Myometrial cell (primary cell): ENCODE results near the gene RDM1. TPM values are rescaled to one million over a fixed set of nuclear protein-coding genes. Genes with fewer than 3 reads are reported as not detected.

Experiments
- total RNA-seq: library from RNA; depleted of rRNA; stranded (reverse); fragments of >200 nt; gene quantifications from 2 replicates; pipeline ENCODE4 v1.2.3, GENCODE V29; 2015

Gene RDM1
- total RNA-seq: 0.53 and 0.58 TPM in 2 replicates

GRCh38 chr17:35930211-35931065, at the start of gene RDM1:
Gene RDM1, minus strand, starts transcription at chr17:35930773. Its CDS starts 46 bp downstream, at chr17:35930727.

GRCh38 chr17:35943537-35943936, 13.0 kb upstream of the RDM1 start, which contains the start of gene LYZL6:
Gene LYZL6, minus strand, starts transcription at chr17:35943713. Its CDS starts 4,357 bp downstream, at chr17:35939356.

GRCh38 chr17:35879773-35880654, 50.6 kb downstream of the RDM1 start, which contains the start of gene CCL5:
Gene CCL5, minus strand, starts transcription at chr17:35880360.

GRCh38 chr17:35868737-35869136, 61.8 kb downstream of the RDM1 start, which contains the start of gene HEATR9:
Gene HEATR9, minus strand, starts transcription at chr17:35868891. Its CDS starts 149 bp downstream, at chr17:35868742.

Other genes starting within 250 kb of the RDM1 start
- 4.6 TPM in 2 replicates for gene RASL10B, start 199.1 kb downstream of the RDM1 start, total RNA-seq
- not detected in 2 replicates for gene GAS2L2, start 177.5 kb downstream of the RDM1 start, total RNA-seq
- not detected in 2 replicates for gene C17orf50, start 169.9 kb downstream of the RDM1 start, total RNA-seq
- gene MMP28, start 135.1 kb downstream of the RDM1 start, total RNA-seq: 6.6 and 9.2 TPM in 2 replicates
- 24.3 and 25.4 TPM in 2 replicates for gene TAF15, start 121.3 kb downstream of the RDM1 start, total RNA-seq
- gene HEATR9, start 61.9 kb downstream of the RDM1 start, total RNA-seq: not detected in 2 replicates
- not detected in 2 replicates for gene CCL5, start 50.4 kb downstream of the RDM1 start, total RNA-seq
- gene LYZL6, start 12.9 kb upstream of the RDM1 start, total RNA-seq: not detected in 2 replicates
- gene CCL16, start 50.7 kb upstream of the RDM1 start, total RNA-seq: not detected in 2 replicates
- gene CCL14, start 56.0 kb upstream of the RDM1 start, total RNA-seq: not detected in 2 replicates
- gene CCL15, start 70.8 kb upstream of the RDM1 start, total RNA-seq: not detected in 2 replicates
- not detected in 2 replicates for gene CCL23, start 87.2 kb upstream of the RDM1 start, total RNA-seq
- not detected in 2 replicates for gene CCL18, start 133.5 kb upstream of the RDM1 start, total RNA-seq
- not detected in 2 replicates for gene CCL3, start 159.4 kb upstream of the RDM1 start, total RNA-seq
- gene CCL4, start 173.1 kb upstream of the RDM1 start, total RNA-seq: not detected in 2 replicates
- gene TBC1D3B, start 245.9 kb upstream of the RDM1 start, total RNA-seq: not detected in 2 replicates